PC-9 (cell line): Measurements from ENCODE around the gene RPS19BP1. TPM values are rescaled to one million over a fixed set of nuclear protein-coding genes. Genes with fewer than 3 reads are reported as not detected.

Source experiments
- BruUV-seq: library from RNA; stranded (reverse); fragments of 400-500 nt; replicated peaks from 2 replicates; lab custom pipeline; 2021; lab: Mats Ljungman, UMichigan
- CTCF ChIA-PET: fragments of 300-600 bp; sonication (Branson Sonifier 250); formaldehyde crosslinking; loops from one replicate; lab custom pipeline; 2022; ENCODE audit warnings: antibody characterized with exemption; lab: Charles Lee
- POLR2A ChIA-PET: fragments of 300-600 bp; sonication (Branson Sonifier 250); formaldehyde crosslinking; loops from one replicate; lab custom pipeline; 2022; ENCODE audit warnings: antibody characterized with exemption; ENCODE audit not compliant: unreplicated experiment; lab: Charles Lee
- DNase-seq, 2 experiments: peaks; one replicate each; pipeline versions ENCODE4 v3.0.0 to v3.0.0-alpha.2; 2015 to 2022; ENCODE audit warnings: mixed read lengths in 1 of 2
- H2AFZ ChIP-seq: fragments of 200-600 bp; sonication (generic); 2 replicates; pipeline ENCODE4 v1.8.1; 2017; ENCODE audit warnings: antibody characterized with exemption
- H3F3A ChIP-seq: fragments of 200-600 bp; sonication (generic); 2 replicates; pipeline ENCODE4 v1.8.1; 2017; ENCODE audit warnings: antibody characterized with exemption, mild to moderate bottlenecking, low read depth; ENCODE audit not compliant: insufficient read depth
- H3K27ac ChIP-seq: fragments of 200-600 bp; sonication (generic); 2 replicates; pipeline ENCODE4 v1.6.1; 2016; ENCODE audit warnings: mixed run types
- H3K27me3 ChIP-seq: fragments of 200-600 bp; sonication (generic); 2 replicates; pipeline ENCODE4 v1.6.1; 2016; ENCODE audit warnings: low read depth, mixed run types; ENCODE audit not compliant: insufficient read depth
- H3K36me3 ChIP-seq: fragments of 200-600 bp; sonication (generic); 2 replicates; pipeline ENCODE4 v1.6.1; 2016; ENCODE audit warnings: low read depth, mixed run types
- H3K4me1 ChIP-seq: fragments of 200-600 bp; sonication (generic); replicated peaks from 2 replicates; pipeline ENCODE4 v1.6.1; 2016; ENCODE audit warnings: mixed run types; ENCODE audit not compliant: insufficient read depth
- H3K4me2 ChIP-seq: fragments of 200-600 bp; sonication (generic); 2 replicates; pipeline ENCODE4 v1.6.1; 2017; ENCODE audit warnings: mixed run types
- H3K4me3 ChIP-seq: fragments of 200-600 bp; sonication (generic); 2 replicates; pipeline ENCODE4 v1.6.1; 2016; ENCODE audit warnings: mixed run types
- H3K79me2 ChIP-seq: fragments of 200-600 bp; sonication (generic); 2 replicates; pipeline ENCODE4 v1.6.1; 2017; ENCODE audit warnings: low read depth, mixed run types
- H3K9me2 ChIP-seq: fragments of 200-600 bp; sonication (generic); 2 replicates; pipeline ENCODE4 v1.8.1; 2017; ENCODE audit warnings: mild to moderate bottlenecking; ENCODE audit not compliant: insufficient read depth
- H3K9me3 ChIP-seq: fragments of 200-600 bp; sonication (generic); 2 replicates; pipeline ENCODE4 v1.8.1; 2016; ENCODE audit warnings: low read depth; ENCODE audit not compliant: insufficient read depth
- H4K20me1 ChIP-seq: fragments of 200-600 bp; sonication (generic); 2 replicates; pipeline ENCODE4 v1.8.1; 2017; ENCODE audit not compliant: insufficient read depth
- CTCF ChIP-seq: fragments of 200-600 bp; sonication (generic); conservative IDR thresholded peaks from 2 replicates; pipeline ENCODE4 v1.6.1; 2017; ENCODE audit warnings: mixed run types, antibody characterized with exemption, mild to moderate bottlenecking, moderate library complexity
- EZH2 ChIP-seq: fragments of 200-600 bp; sonication (generic); IDR thresholded peaks from 2 replicates; pipeline ENCODE4 v1.8.0; 2017; ENCODE audit warnings: antibody characterized with exemption, low read depth
- intact Hi-C: fragments of 100-400 bp; cut with micrococcal nuclease; formaldehyde crosslinking; loops from one replicate; pipeline ENCODE4 v1.10.0; 2022; ENCODE audit not compliant: unreplicated experiment
- total RNA-seq: library from RNA; stranded (reverse); gene quantifications from 2 replicates; pipeline ENCODE4 v1.2.3, GENCODE V29; 2021

RPS19BP1 gene
- total RNA-seq, 1 experiment from 2014 or later, result 60.7 TPM

DNA sequence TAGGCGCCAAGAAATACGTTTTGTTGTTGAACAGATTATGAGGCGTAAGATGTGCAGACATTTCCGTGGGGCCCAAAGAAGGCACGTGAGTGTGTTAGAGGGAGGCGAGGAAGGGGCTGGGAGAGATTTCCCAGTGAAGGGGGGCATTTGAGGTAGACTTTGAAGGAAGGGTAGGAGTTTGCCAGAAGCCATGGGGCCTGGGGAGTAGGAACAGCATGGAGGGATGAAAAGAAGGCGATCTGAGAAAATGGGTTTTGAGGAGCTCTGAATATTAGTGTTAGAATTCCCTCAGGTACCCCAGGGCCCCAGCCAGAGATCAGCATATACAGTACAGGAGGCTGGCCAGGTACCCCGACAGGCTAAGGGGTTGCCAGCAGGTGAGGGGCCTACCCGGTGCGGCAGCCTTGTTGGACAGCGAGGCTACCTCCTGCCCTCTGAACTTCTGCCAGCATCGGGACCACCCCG is 30.9 kb downstream of the RPS19BP1 start:
- Histone ChIP-seq H2AFZ (peak overlapping the region; percentile 94), H3K4me2 (peak overlapping the region; percentile 95), H3K79me2 (peaks cover 45% of the 10 kb centered on the region), H3K9me3 (no peaks in the 10 kb centered on the region), H3K9me2 (no peaks in the 10 kb centered on the region), H3K27ac (peak overlapping the region; percentile 4; the same call in 1 of the 2 replicates), H4K20me1 (peaks cover 10% of the 10 kb centered on the region; the same call in 1 of the 2 replicates), H3F3A (peaks cover 18% of the 10 kb centered on the region; the same call in 1 of the 2 replicates), H3K27me3 (no peaks in the 10 kb centered on the region), H3K4me3 (peak overlapping the region; percentile 92), H3K4me1 (peaks cover 28% of the 10 kb centered on the region), H3K36me3 (peaks cover 23% of the 10 kb centered on the region)
- intact Hi-C loops, result loop anchor here (1.0 to 5.0 kb wide), 3 partner anchors 19 to 64 kb away; partner anchors contain the start of genes ATF4 and RPS19BP1
- no peak for TF ChIP-seq CTCF
- no peak for TF ChIP-seq EZH2
- no peak for DNase-seq
- CTCF ChIA-PET, result interaction anchor here (0.6 to 0.9 kb wide), 4 partner anchors 13 to 622 kb away, joined by 3 to 4 read pairs (median 3); no protein-coding TSS in a partner anchor
- POLR2A ChIA-PET, result interaction anchor here (0.5 to 1.0 kb wide), 11 partner anchors 11 to 846 kb away, joined by 3 to 13 read pairs (median 4); partner anchors contain the start of genes ATF4, GTPBP1 and RPL3
- TSS peak; percentile 95 for BruUV-seq

- H3K27ac ChIP-seq, result no peak overlapping the region
- intact Hi-C loops, result loop anchor here (5.0 kb wide), 1 partner anchor 63 kb away; no protein-coding TSS in a partner anchor
- POLR2A ChIA-PET, result interaction anchor here (0.6 kb wide), 1 partner anchor 10 kb away, joined by 7 read pairs; no protein-coding TSS in a partner anchor
- TF ChIP-seq EZH2 (no peak), CTCF (no peak)
- H3K27me3 ChIP-seq, result no peaks in the 10 kb centered on the region
- peaks cover 28% of the 10 kb centered on the region for H3K4me1 ChIP-seq
- no TSS peak for BruUV-seq
- H2AFZ ChIP-seq, result no peak overlapping the region
- peaks cover 29% of the 10 kb centered on the region for H3K79me2 ChIP-seq
- peaks cover 10% of the 10 kb centered on the region; the same call in 1 of the 2 replicates for H4K20me1 ChIP-seq
- H3K9me3 ChIP-seq, result no peaks in the 10 kb centered on the region
- peaks cover 9% of the 10 kb centered on the region; the same call in 1 of the 2 replicates for H3K36me3 ChIP-seq
- CTCF ChIA-PET, result interaction anchor here (0.9 kb wide), 1 partner anchor 20 kb away, joined by 3 read pairs; the partner anchor contains the start of gene ATF4
- no peak overlapping the region for H3K4me2 ChIP-seq
- no peak overlapping the region for H3K4me3 ChIP-seq
- H3K9me2 ChIP-seq, result no peaks in the 10 kb centered on the region
- H3F3A ChIP-seq, result peaks cover 14% of the 10 kb centered on the region; the same call in 1 of the 2 replicates
- DNase-seq, result no peak
Measured at GRCh38 chr22:39500101-39500500, 32.4 kb downstream of the RPS19BP1 start.

DNA sequence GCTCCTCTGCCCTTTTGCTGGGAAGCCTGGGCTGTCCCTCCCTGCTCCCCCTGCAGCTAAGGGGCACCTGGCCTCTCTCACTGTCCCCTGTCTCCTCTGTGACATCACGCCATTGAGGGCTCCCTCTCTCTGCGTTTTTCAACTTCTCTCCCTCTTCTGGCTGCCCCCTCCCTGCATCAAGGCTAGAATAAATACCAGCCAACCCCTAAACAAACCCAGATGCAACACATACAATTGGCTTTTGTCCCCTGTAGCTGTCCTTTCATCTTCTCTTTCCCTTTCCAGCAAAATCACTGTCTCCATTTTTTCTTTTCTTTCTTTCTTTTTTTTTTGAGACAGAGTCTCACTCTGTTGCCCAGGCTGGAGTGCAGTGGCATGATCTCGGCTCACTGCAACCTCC is 33.7 kb downstream of the RPS19BP1 start:
- BruUV-seq, result no TSS peak
- Histone ChIP-seq H4K20me1 (0 out of 2 replicates have a peak, but pooled peaks cover 7% of the 10 kb centered on the region), H3K4me1 (peaks cover 23% of the 10 kb centered on the region), H2AFZ (no peak overlapping the region), H3K9me3 (no peaks in the 10 kb centered on the region), H3K36me3 (0 out of 2 replicates have a peak, but pooled peaks cover 3% of the 10 kb centered on the region), H3K27me3 (no peaks in the 10 kb centered on the region), H3K27ac (no peak overlapping the region), H3F3A (peaks cover 18% of the 10 kb centered on the region; the same call in 1 of the 2 replicates), H3K4me3 (no peak overlapping the region), H3K4me2 (no peak overlapping the region), H3K79me2 (peaks cover 16% of the 10 kb centered on the region), H3K9me2 (no peaks in the 10 kb centered on the region)
- POLR2A ChIA-PET, result no interaction called here
- TF ChIP-seq CTCF, result no peak
- no peak for TF ChIP-seq EZH2
- CTCF ChIA-PET, result no interaction called here
- intact Hi-C loops, result loop anchor here (5.0 kb wide), 1 partner anchor 848 kb away; the partner anchor contains the start of gene ADSL
- no peak for DNase-seq
